Stimulated activated CD4-positive, alpha-beta T cell treated with anti-CD3 and anti-CD28 coated beads, Interleukin-2, amount 100 ng/mL, for 24 hours (primary cell): ENCODE results near the gene LIPC.

Source experiments
- DNase-seq, 2 donors: peaks; one replicate each; pipeline ENCODE4 v3.0.0-alpha.2; 2020

The LIPC gene

GRCh38 chr15:58521293-58521991 lies 89.7 kb downstream of the LIPC start:
- DNase-seq: no peak

GRCh38 chr15:58522391-58522790 lies 90.6 kb downstream of the LIPC start:
- DNase-seq: no peak

- DNase-seq: no peak
These were observed 91.1 kb downstream of the LIPC start for GRCh38 chr15:58522865-58523264.

- no peak for DNase-seq
These were observed 91.8 kb downstream of the LIPC start for GRCh38 chr15:58523634-58524033.

GRCh38 chr15:58524247-58524646 lies 92.5 kb downstream of the LIPC start:
- no peak for DNase-seq

- no peak for DNase-seq
These were observed 94.2 kb downstream of the LIPC start for GRCh38 chr15:58525991-58526421.

GRCh38 chr15:58526647-58527192 lies 94.9 kb downstream of the LIPC start:
- DNase-seq: no peak

GRCh38 chr15:58527573-58528187 lies 95.9 kb downstream of the LIPC start:
- no peak for DNase-seq

- DNase-seq: no peak
These were observed 96.5 kb downstream of the LIPC start for GRCh38 chr15:58528188-58528870.

GRCh38 chr15:58529041-58529440 lies 97.2 kb downstream of the LIPC start:
- DNase-seq: no peak

GRCh38 chr15:58530056-58530590 lies 98.3 kb downstream of the LIPC start:
- no peak for DNase-seq

GRCh38 chr15:58532126-58532525 lies 100.3 kb downstream of the LIPC start:
- DNase-seq: no peak

GRCh38 chr15:58534556-58534955 lies 102.8 kb downstream of the LIPC start:
- no peak for DNase-seq

- no peak for DNase-seq
These were observed 103.5 kb downstream of the LIPC start for GRCh38 chr15:58535337-58535736.

- DNase-seq: no peak
These were observed 104.1 kb downstream of the LIPC start for GRCh38 chr15:58535894-58536293.

GRCh38 chr15:58536414-58536813 lies 104.6 kb downstream of the LIPC start:
- no peak for DNase-seq

- no peak for DNase-seq
These were observed 105.2 kb downstream of the LIPC start for GRCh38 chr15:58537033-58537432.

GRCh38 chr15:58538225-58538727 lies 106.5 kb downstream of the LIPC start:
- DNase-seq: no peak

- DNase-seq: no peak
These were observed 107.1 kb downstream of the LIPC start for GRCh38 chr15:58538901-58539300.

- DNase-seq: no peak
These were observed 107.8 kb downstream of the LIPC start for GRCh38 chr15:58539548-58539947.

GRCh38 chr15:58541410-58542087 lies 109.8 kb downstream of the LIPC start:
- DNase-seq: no peak

- DNase-seq: no peak
These were observed 112.0 kb downstream of the LIPC start for GRCh38 chr15:58543664-58544335.
